ENCODE measurements around the gene PALD1. TPM values are rescaled to one million over a fixed set of nuclear protein-coding genes. Genes with fewer than 3 reads are reported as not detected.

The PALD1 gene
- total and polyA plus RNA-seq, 2 of the 13 experiments (the other 11 are each of a cell fraction or from before 2014, with no cell fraction given), result 0.07 to 0.09 TPM

GRCh38 chr10:70596110-70596798 lies 117.7 kb downstream of the PALD1 start (continued):
- TF ChIP-seq KLF9 (CRISPR knock-in tag; IDR thresholded peaks at IDR 0.05; ENCODE audit: low read depth) (no peak), THAP11 (CRISPR knock-in tag; IDR thresholded peaks at IDR 0.05) (peak; percentile 29; the same call in 1 of the 2 replicates), ZNF317 (CRISPR knock-in tag; IDR thresholded peaks at IDR 0.05) (peak; percentile 88), RARG (CRISPR knock-in tag; IDR thresholded peaks at IDR 0.05; ENCODE audit: low read depth) (no peak), TFE3 (CRISPR knock-in tag; IDR thresholded peaks at IDR 0.05) (no peak), ZFX (CRISPR knock-in tag; IDR thresholded peaks at IDR 0.05; ENCODE audit: low read depth) (peak; percentile 38; the same call in 1 of the 2 replicates), NKX3-1 (CRISPR knock-in tag; IDR thresholded peaks at IDR 0.05) (no peak), KAT8 (CRISPR knock-in tag; IDR thresholded peaks at IDR 0.05) (no peak), FOXC1 (CRISPR knock-in tag; IDR thresholded peaks at IDR 0.05; ENCODE audit: borderline replicate concordance) (no peak), ZNF432 (CRISPR knock-in tag; IDR thresholded peaks at IDR 0.05; ENCODE audit: borderline replicate concordance) (no peak), KDM5B (CRISPR knock-in tag; IDR thresholded peaks at IDR 0.05; ENCODE audit: borderline replicate concordance) (no peak), ZNF333 (CRISPR knock-in tag; IDR thresholded peaks at IDR 0.05; ENCODE audit: borderline replicate concordance) (no peak), ZNF546 (CRISPR knock-in tag; conservative IDR thresholded peaks at IDR 0.05) (no peak), NR2C2 (CRISPR knock-in tag; IDR thresholded peaks at IDR 0.05; ENCODE audit: borderline replicate concordance) (0 out of 2 replicates have a peak, but pooled peaks have one; percentile 19), EED (CRISPR knock-in tag; IDR thresholded peaks at IDR 0.05) (no peak), DNMT3B (CRISPR knock-in tag; conservative IDR thresholded peaks at IDR 0.05) (no peak), ZMYM3 (CRISPR knock-in tag; IDR thresholded peaks at IDR 0.05) (no peak), NFRKB (IDR thresholded peaks at IDR 0.05) (no peak), THYN1 (CRISPR knock-in tag; IDR thresholded peaks at IDR 0.05; ENCODE audit: borderline replicate concordance, low read depth) (no peak), ZNF234 (CRISPR knock-in tag; conservative IDR thresholded peaks at IDR 0.05) (no peak), ZNF33B (CRISPR knock-in tag; IDR thresholded peaks at IDR 0.05) (no peak)
- TF ChIP-seq, protein P1, sequence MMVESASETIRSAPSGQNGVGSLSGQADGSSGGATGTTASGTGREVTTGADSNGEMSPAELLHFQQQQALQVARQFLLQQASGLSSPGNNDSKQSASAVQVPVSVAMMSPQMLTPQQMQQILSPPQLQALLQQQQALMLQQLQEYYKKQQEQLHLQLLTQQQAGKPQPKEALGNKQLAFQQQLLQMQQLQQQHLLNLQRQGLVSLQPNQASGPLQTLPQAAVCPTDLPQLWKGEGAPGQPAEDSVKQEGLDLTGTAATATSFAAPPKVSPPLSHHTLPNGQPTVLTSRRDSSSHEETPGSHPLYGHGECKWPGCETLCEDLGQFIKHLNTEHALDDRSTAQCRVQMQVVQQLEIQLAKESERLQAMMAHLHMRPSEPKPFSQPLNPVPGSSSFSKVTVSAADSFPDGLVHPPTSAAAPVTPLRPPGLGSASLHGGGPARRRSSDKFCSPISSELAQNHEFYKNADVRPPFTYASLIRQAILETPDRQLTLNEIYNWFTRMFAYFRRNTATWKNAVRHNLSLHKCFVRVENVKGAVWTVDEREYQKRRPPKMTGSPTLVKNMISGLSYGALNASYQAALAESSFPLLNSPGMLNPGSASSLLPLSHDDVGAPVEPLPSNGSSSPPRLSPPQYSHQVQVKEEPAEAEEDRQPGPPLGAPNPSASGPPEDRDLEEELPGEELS (CRISPR knock-in tag; IDR thresholded peaks at IDR 0.05), result no peak; the same call in 1 of the 2 replicates
- TF ChIP-seq, protein P2, sequence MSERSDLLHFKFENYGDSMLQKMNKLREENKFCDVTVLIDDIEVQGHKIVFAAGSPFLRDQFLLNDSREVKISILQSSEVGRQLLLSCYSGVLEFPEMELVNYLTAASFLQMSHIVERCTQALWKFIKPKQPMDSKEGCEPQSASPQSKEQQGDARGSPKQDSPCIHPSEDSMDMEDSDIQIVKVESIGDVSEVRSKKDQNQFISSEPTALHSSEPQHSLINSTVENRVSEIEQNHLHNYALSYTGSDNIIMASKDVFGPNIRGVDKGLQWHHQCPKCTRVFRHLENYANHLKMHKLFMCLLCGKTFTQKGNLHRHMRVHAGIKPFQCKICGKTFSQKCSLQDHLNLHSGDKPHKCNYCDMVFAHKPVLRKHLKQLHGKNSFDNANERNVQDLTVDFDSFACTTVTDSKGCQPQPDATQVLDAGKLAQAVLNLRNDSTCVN (CRISPR knock-in tag; IDR thresholded peaks at IDR 0.05; ENCODE audit: borderline replicate concordance), result no peak
- TF ChIP-seq, protein P3, sequence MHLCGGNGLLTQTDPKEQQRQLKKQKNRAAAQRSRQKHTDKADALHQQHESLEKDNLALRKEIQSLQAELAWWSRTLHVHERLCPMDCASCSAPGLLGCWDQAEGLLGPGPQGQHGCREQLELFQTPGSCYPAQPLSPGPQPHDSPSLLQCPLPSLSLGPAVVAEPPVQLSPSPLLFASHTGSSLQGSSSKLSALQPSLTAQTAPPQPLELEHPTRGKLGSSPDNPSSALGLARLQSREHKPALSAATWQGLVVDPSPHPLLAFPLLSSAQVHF (CRISPR knock-in tag; IDR thresholded peaks at IDR 0.05), result no peak
- TF ChIP-seq, protein P4, sequence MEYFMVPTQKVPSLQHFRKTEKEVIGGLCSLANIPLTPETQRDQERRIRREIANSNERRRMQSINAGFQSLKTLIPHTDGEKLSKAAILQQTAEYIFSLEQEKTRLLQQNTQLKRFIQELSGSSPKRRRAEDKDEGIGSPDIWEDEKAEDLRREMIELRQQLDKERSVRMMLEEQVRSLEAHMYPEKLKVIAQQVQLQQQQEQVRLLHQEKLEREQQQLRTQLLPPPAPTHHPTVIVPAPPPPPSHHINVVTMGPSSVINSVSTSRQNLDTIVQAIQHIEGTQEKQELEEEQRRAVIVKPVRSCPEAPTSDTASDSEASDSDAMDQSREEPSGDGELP (IDR thresholded peaks at IDR 0.05; ENCODE audit: borderline replicate concordance, low read depth), result no peak; the same call in 1 of the 2 replicates

Measured in HepG2 (cell line).